ENCODE results near the gene HSPB6. TPM values are rescaled to one million over a fixed set of nuclear protein-coding genes. Genes with fewer than 3 reads are reported as not detected.

HSPB6 gene
- total RNA-seq, 1 experiment from 2014 or later, result 0.37 TPM

DNA sequence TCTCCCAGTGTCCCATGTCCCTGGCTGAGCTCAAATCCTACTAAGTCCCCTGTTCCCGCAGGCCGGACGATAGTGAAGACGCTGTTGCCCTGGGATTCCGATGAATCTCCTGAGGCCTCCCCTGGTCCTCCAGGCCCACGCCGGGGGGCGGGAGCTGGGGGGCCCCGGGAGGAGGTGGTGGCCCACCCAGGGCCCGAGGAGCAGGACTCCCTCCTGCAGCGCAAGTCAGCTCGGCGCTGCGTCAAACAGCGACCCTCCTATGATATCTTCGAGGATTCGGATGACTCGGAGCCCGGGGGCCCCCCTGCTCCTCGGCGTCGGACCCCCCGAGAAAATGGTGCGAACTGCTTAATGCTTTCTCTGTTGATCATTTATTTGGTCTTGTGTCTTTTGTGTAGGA, 33.2 kb downstream of the HSPB6 start:
- no peak overlapping the region for H3K27ac ChIP-seq (ENCODE audit: insufficient read length, low read depth, low read length)
- H4K91ac ChIP-seq (ENCODE audit: insufficient read length, low read depth, low read length), result no peak overlapping the region
- Mint-ChIP-seq H3K4me3 (no peak overlapping the region), H3K36me3 (ENCODE audit: insufficient read depth in 1 of 3, low read depth in 3 of 3) (peaks cover 49 to 83% (median 82%) of the 10 kb centered on the region in 3 experiments; a peak in 6 of 7 replicates), H3K9me3 (no peaks in the 10 kb centered on the region), H3K27ac (no peak overlapping the region), H3K4me1 (peaks cover 6 to 8% of the 10 kb centered on the region in 2 experiments), H3K27me3 (ENCODE audit: low read depth) (no peaks in the 10 kb centered on the region; the same call in 1 of the 2 replicates)
- H3K56ac ChIP-seq (ENCODE audit: insufficient read length, low read depth, low read length), result no peak overlapping the region
- no peak overlapping the region for H3K23ac ChIP-seq (ENCODE audit: insufficient read length, low read depth, low read length)
- no peak overlapping the region for H2AK5ac ChIP-seq (ENCODE audit: insufficient read length, low read length)
- peaks cover 8% of the 10 kb centered on the region; the same call in 1 of the 2 replicates for H3K79me2 ChIP-seq (ENCODE audit: insufficient read depth, low read length)
- H2BK20ac ChIP-seq (ENCODE audit: low read depth, low read length, poor library complexity, severe bottlenecking), result no peak overlapping the region
- no peak overlapping the region for H3K18ac ChIP-seq (ENCODE audit: insufficient read length, low read depth, low read length)
- H2BK5ac ChIP-seq (ENCODE audit: insufficient read length, low read length), result no peak overlapping the region
- peaks cover 4% of the 10 kb centered on the region for H3K23me2 ChIP-seq (ENCODE audit: insufficient read length, low read depth, low read length, poor library complexity, severe bottlenecking)
- H4K5ac ChIP-seq (ENCODE audit: insufficient read length, low read depth, low read length), result no peak overlapping the region
- H3K4ac ChIP-seq (ENCODE audit: low read depth, low read length), result no peak overlapping the region
- no CpG with 5 or more reads among the region's 24 CpGs for WGBS (ENCODE audit: extremely low coverage, insufficient read length, low lambda C conversion rate)
- no peaks in the 10 kb centered on the region for H3K4me1 ChIP-seq (ENCODE audit: insufficient read depth, low read length)
- H2BK120ac ChIP-seq (ENCODE audit: low read depth, low read length, poor library complexity, severe bottlenecking), result no peak overlapping the region
- TF ChIP-seq, protein P1, sequence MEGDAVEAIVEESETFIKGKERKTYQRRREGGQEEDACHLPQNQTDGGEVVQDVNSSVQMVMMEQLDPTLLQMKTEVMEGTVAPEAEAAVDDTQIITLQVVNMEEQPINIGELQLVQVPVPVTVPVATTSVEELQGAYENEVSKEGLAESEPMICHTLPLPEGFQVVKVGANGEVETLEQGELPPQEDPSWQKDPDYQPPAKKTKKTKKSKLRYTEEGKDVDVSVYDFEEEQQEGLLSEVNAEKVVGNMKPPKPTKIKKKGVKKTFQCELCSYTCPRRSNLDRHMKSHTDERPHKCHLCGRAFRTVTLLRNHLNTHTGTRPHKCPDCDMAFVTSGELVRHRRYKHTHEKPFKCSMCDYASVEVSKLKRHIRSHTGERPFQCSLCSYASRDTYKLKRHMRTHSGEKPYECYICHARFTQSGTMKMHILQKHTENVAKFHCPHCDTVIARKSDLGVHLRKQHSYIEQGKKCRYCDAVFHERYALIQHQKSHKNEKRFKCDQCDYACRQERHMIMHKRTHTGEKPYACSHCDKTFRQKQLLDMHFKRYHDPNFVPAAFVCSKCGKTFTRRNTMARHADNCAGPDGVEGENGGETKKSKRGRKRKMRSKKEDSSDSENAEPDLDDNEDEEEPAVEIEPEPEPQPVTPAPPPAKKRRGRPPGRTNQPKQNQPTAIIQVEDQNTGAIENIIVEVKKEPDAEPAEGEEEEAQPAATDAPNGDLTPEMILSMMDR (conservative IDR thresholded peaks at IDR 0.05), result no peak
- H2AFZ ChIP-seq (ENCODE audit: low read length), result no peak overlapping the region
- H3K27me3 ChIP-seq (ENCODE audit: insufficient read depth, low read length), result no peaks in the 10 kb centered on the region
- H4K20me1 ChIP-seq (ENCODE audit: control insufficient read depth, insufficient read depth, insufficient read length), result peaks cover 6% of the 10 kb centered on the region
- no peak overlapping the region for H3K9ac ChIP-seq (ENCODE audit: extremely low read depth, insufficient read length, low read length)
- no peaks in the 10 kb centered on the region for H3K79me1 ChIP-seq (ENCODE audit: insufficient read depth, low read depth, low read length, poor library complexity, severe bottlenecking)
- DNase-seq, result no peak
- H3K9me3 ChIP-seq (ENCODE audit: control insufficient read depth, low read depth, low read length), result no peaks in the 10 kb centered on the region
- H3T11ph ChIP-seq (ENCODE audit: low read length), result no peak overlapping the region
- no peak overlapping the region for H3K14ac ChIP-seq (ENCODE audit: insufficient read depth, low read length)
- H4K8ac ChIP-seq (replicated peaks; ENCODE audit: insufficient read length, low read depth, low read length), result no peak overlapping the region
- H3K4me2 ChIP-seq (ENCODE audit: insufficient read depth, insufficient read length, low read length), result no peak overlapping the region
- H2BK12ac ChIP-seq (ENCODE audit: insufficient read length, low read depth, low read length), result no peak overlapping the region
- H2BK15ac ChIP-seq (ENCODE audit: low read depth, low read length), result no peak overlapping the region

Measured in H9 (cell line).